Measurements from ENCODE around the gene HAPSTR1. TPM values are rescaled to one million over a fixed set of nuclear protein-coding genes. Genes with fewer than 3 reads are reported as not detected.

The HAPSTR1 gene
- total and polyA plus RNA-seq, 2 of the 13 experiments (the other 11 are each of a cell fraction or from before 2014, with no cell fraction given): 25.2 to 83.2 TPM

- TF ChIP-seq MLXIP (CRISPR knock-in tag; IDR thresholded peaks at IDR 0.05; ENCODE audit: borderline replicate concordance): no peak
- TF ChIP-seq SNAPC2 (CRISPR knock-in tag; IDR thresholded peaks at IDR 0.05): no peak
- peak; percentile 14; the same call in 1 of the 2 replicates for TF ChIP-seq MTA1 (CRISPR knock-in tag; IDR thresholded peaks at IDR 0.05; ENCODE audit: borderline replicate concordance)
- no peak for TF ChIP-seq ETV6 (CRISPR knock-in tag; conservative IDR thresholded peaks at IDR 0.05)
- no peak for TF ChIP-seq REL (CRISPR knock-in tag; conservative IDR thresholded peaks at IDR 0.05)
- no peak for TF ChIP-seq ZNF513 (CRISPR knock-in tag; conservative IDR thresholded peaks at IDR 0.05)
- 0 out of 2 replicates have a peak, but pooled peaks have one; percentile 81 for TF ChIP-seq THAP7 (CRISPR knock-in tag; IDR thresholded peaks at IDR 0.05)
- peak; percentile 19 for TF ChIP-seq JARID2 (CRISPR knock-in tag; IDR thresholded peaks at IDR 0.05; ENCODE audit: insufficient replicate concordance)
- TF ChIP-seq ONECUT2 (CRISPR knock-in tag; IDR thresholded peaks at IDR 0.05): no peak
- TF ChIP-seq SATB2 (CRISPR knock-in tag; IDR thresholded peaks at IDR 0.05): no peak
- peak; percentile 51; the same call in 1 of the 2 replicates for TF ChIP-seq MYPOP (CRISPR knock-in tag; IDR thresholded peaks at IDR 0.05)
- TF ChIP-seq FOXM1 (CRISPR knock-in tag; IDR thresholded peaks at IDR 0.05): no peak
- TF ChIP-seq SKI (IDR thresholded peaks at IDR 0.05; ENCODE audit: partially characterized antibody): peak; percentile 5
- TF ChIP-seq ZNF780A (CRISPR knock-in tag; IDR thresholded peaks at IDR 0.05): no peak
- TF ChIP-seq ZNF547 (CRISPR knock-in tag; IDR thresholded peaks at IDR 0.05): peak; percentile 74; the same call in 1 of the 2 replicates
- peak; percentile 12 for TF ChIP-seq HNRNPLL (IDR thresholded peaks at IDR 0.05; ENCODE audit: low read depth, low read length, poor library complexity, severe bottlenecking)
Measured at GRCh38 chr16:9092282-9092977, 986 bp downstream of the HAPSTR1 start (continued).
